Body of pancreas (tissue), 4 donors: ENCODE measurements around the gene TAF4B.

Experiments
- POLR2A ChIP-seq, 3 donors: fragments of 450-650 bp; IDR thresholded peaks; one replicate each; pipeline ENCODE4 v1.6.1; 2016; ENCODE audit warnings: antibody characterized with exemption in 3 of 3, mild to moderate bottlenecking in 2 of 3
- TF ChIP-seq, protein P1 (sequence below), 7 experiments: fragments of 450-650 bp in 4 of 7; fragments of 200-600 bp in 3 of 7; sonication (generic) in 3 of 7; IDR thresholded peaks; one replicate each; pipeline ENCODE4 v1.5.1; 2016 to 2019; ENCODE audit warnings: antibody characterized with exemption in 7 of 7

DNA sequence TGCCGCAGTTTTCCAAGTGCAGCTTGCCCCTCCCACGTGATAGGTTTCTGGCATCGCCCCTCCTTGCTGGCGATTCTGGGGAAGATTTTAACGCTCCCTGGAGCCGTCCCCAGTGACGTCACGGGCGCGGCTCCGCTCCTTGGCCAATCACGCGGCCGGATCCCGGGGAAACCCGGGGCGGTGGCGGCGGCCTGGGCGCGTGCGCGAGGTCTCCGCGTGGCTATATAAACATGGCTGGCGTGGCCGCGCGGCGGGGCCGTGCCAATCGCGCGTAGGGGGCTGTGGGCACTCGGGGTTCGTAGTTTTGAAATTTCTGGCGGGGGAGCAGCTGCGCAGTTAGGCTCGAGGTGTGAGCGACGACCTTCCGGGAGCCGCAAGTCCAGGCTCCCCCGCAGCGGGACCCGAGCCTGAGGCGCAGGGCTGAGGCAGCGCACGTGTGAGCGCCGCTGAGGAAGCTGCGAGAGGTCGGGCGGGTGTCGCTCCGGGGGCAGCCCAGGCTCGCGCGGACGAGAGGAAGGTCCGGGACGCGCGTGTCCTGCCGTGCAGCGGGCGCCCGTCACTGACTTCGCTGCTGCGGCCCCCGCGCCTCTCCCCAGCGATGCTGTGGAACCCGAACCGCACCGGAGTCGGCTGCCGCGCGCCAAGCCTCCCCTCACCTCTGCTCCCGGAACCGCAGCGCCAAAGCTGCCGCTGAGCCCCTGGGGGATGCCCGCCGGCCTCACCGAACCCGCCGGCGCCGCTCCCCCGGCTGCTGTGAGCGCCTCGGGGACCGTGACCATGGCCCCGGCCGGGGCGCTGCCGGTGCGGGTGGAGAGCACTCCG lies at the start of gene TAF4B:
- TF ChIP-seq, protein P1, sequence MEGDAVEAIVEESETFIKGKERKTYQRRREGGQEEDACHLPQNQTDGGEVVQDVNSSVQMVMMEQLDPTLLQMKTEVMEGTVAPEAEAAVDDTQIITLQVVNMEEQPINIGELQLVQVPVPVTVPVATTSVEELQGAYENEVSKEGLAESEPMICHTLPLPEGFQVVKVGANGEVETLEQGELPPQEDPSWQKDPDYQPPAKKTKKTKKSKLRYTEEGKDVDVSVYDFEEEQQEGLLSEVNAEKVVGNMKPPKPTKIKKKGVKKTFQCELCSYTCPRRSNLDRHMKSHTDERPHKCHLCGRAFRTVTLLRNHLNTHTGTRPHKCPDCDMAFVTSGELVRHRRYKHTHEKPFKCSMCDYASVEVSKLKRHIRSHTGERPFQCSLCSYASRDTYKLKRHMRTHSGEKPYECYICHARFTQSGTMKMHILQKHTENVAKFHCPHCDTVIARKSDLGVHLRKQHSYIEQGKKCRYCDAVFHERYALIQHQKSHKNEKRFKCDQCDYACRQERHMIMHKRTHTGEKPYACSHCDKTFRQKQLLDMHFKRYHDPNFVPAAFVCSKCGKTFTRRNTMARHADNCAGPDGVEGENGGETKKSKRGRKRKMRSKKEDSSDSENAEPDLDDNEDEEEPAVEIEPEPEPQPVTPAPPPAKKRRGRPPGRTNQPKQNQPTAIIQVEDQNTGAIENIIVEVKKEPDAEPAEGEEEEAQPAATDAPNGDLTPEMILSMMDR (IDR thresholded peaks at IDR 0.05) = no peak
- peak; percentile 62 to 88 (median 86) for TF ChIP-seq POLR2A (IDR thresholded peaks at IDR 0.05)
